H9 (cell line): ENCODE measurements around the gene EYA4. TPM values are rescaled to one million over a fixed set of nuclear protein-coding genes. Genes with fewer than 3 reads are reported as not detected.

Source experiments
- DNase-seq: peaks from one replicate; pipeline ENCODE4 v3.0.0-alpha.2; 2017
- H2AFZ ChIP-seq: one replicate; pipeline ENCODE4 v1.6.1; 2013; ENCODE audit warnings: mild to moderate bottlenecking, low read length, control low read depth, moderate library complexity
- H2AK5ac ChIP-seq: 2 replicates; pipeline ENCODE4 v1.6.1; 2013; ENCODE audit warnings: low read length, control low read depth, mixed read lengths; ENCODE audit not compliant: insufficient read length
- H2BK120ac ChIP-seq: one replicate; pipeline ENCODE4 v1.6.1; 2013; ENCODE audit warnings: low read depth, mild to moderate bottlenecking, low read length, control low read depth, inconsistent platforms; ENCODE audit not compliant: poor library complexity, severe bottlenecking
- H2BK12ac ChIP-seq: 2 replicates; pipeline ENCODE4 v1.6.1; 2013; ENCODE audit warnings: low read length, control low read depth, mixed read lengths, low read depth; ENCODE audit not compliant: insufficient read length
- H2BK15ac ChIP-seq: 2 replicates; pipeline ENCODE4 v1.6.1; 2013; ENCODE audit warnings: low read depth, low read length, control low read depth
- H2BK20ac ChIP-seq: one replicate; pipeline ENCODE4 v1.6.1; 2013; ENCODE audit warnings: low read depth, mild to moderate bottlenecking, low read length, control low read depth, inconsistent platforms; ENCODE audit not compliant: poor library complexity, severe bottlenecking
- H2BK5ac ChIP-seq: 2 replicates; pipeline ENCODE4 v1.6.1; 2013; ENCODE audit warnings: low read length, control low read depth, mixed read lengths; ENCODE audit not compliant: insufficient read length
- H3K14ac ChIP-seq: 2 replicates; pipeline ENCODE4 v1.6.1; 2013; ENCODE audit warnings: low read length, control low read depth; ENCODE audit not compliant: insufficient read depth
- H3K18ac ChIP-seq: 2 replicates; pipeline ENCODE4 v1.6.1; 2013; ENCODE audit warnings: low read depth, mild to moderate bottlenecking, mixed read lengths, low read length, control low read depth; ENCODE audit not compliant: insufficient read length
- H3K23ac ChIP-seq: 2 replicates; pipeline ENCODE4 v1.6.1; 2013; ENCODE audit warnings: low read length, control low read depth, mixed read lengths, low read depth; ENCODE audit not compliant: insufficient read length
- H3K23me2 ChIP-seq: 2 replicates; pipeline ENCODE4 v1.6.1; 2013; ENCODE audit warnings: low read depth, mild to moderate bottlenecking, mixed read lengths, low read length, control low read depth; ENCODE audit not compliant: insufficient read length, poor library complexity, severe bottlenecking
- H3K27ac ChIP-seq: 2 replicates; pipeline ENCODE4 v1.5.1; 2013; ENCODE audit warnings: low read length, control low read depth, mixed read lengths, low read depth; ENCODE audit not compliant: insufficient read length
- H3K27me3 ChIP-seq: 2 replicates; pipeline ENCODE4 v1.6.1; 2013; ENCODE audit warnings: low read length, control low read depth, inconsistent platforms; ENCODE audit not compliant: insufficient read depth
- H3K4ac ChIP-seq: 2 replicates; pipeline ENCODE4 v1.6.1; 2013; ENCODE audit warnings: low read depth, mild to moderate bottlenecking, control low read depth, inconsistent platforms, low read length, moderate library complexity
- H3K4me1 ChIP-seq: 2 replicates; pipeline ENCODE4 v1.6.1; 2013; ENCODE audit warnings: low read length, control low read depth, inconsistent platforms; ENCODE audit not compliant: insufficient read depth
- H3K4me2 ChIP-seq: 2 replicates; pipeline ENCODE4 v1.6.1; 2013; ENCODE audit warnings: low read length, control low read depth, mixed read lengths; ENCODE audit not compliant: insufficient read length, insufficient read depth
- H3K56ac ChIP-seq: 2 replicates; pipeline ENCODE4 v1.6.1; 2013; ENCODE audit warnings: low read depth, mild to moderate bottlenecking, mixed read lengths, low read length, control low read depth; ENCODE audit not compliant: insufficient read length
- H3K79me1 ChIP-seq: 2 replicates; pipeline ENCODE4 v1.6.1; 2013; ENCODE audit warnings: low read depth, mild to moderate bottlenecking, moderate library complexity, low read length, control low read depth, inconsistent platforms; ENCODE audit not compliant: insufficient read depth, poor library complexity, severe bottlenecking
- H3K79me2 ChIP-seq: 2 replicates; pipeline ENCODE4 v1.6.1; 2013; ENCODE audit warnings: low read length, control low read depth, inconsistent platforms; ENCODE audit not compliant: insufficient read depth
- H3K9ac ChIP-seq: 2 replicates; pipeline ENCODE4 v1.6.1; 2013; ENCODE audit warnings: low read length, control low read depth, mixed read lengths; ENCODE audit not compliant: insufficient read length; ENCODE audit errors: extremely low read depth
- H3K9me3 ChIP-seq: one replicate; pipeline ENCODE4 v1.6.1; 2013; ENCODE audit warnings: low read depth, low read length, inconsistent platforms; ENCODE audit not compliant: control insufficient read depth
- H3T11ph ChIP-seq: one replicate; pipeline ENCODE4 v1.6.1; 2013; ENCODE audit warnings: mild to moderate bottlenecking, low read length, control low read depth, inconsistent platforms
- H4K20me1 ChIP-seq: one replicate; pipeline ENCODE4 v1.6.1; 2013; ENCODE audit not compliant: control insufficient read depth, insufficient read length, insufficient read depth
- H4K5ac ChIP-seq: 2 replicates; pipeline ENCODE4 v1.6.1; 2013; ENCODE audit warnings: low read depth, mild to moderate bottlenecking, mixed read lengths, low read length, control low read depth; ENCODE audit not compliant: insufficient read length
- H4K8ac ChIP-seq: replicated peaks from 2 replicates; pipeline ENCODE4 v1.6.1; 2013; ENCODE audit warnings: low read length, control low read depth, mixed read lengths, low read depth; ENCODE audit not compliant: insufficient read length
- H4K91ac ChIP-seq: 2 replicates; pipeline ENCODE4 v1.6.1; 2013; ENCODE audit warnings: low read depth, mild to moderate bottlenecking, moderate library complexity, mixed read lengths, low read length, control low read depth; ENCODE audit not compliant: insufficient read length
- H3K27ac Mint-ChIP-seq, 3 experiments: 2 replicates in 2 of 3; 3 replicates in 1 of 3; pipeline ENCODE4 v1.8.0; 2020 to 2021; ENCODE audit warnings: mixed read lengths in 3 of 3, mild to moderate bottlenecking in 1 of 3, moderate library complexity in 1 of 3
- H3K27me3 Mint-ChIP-seq: 2 replicates; pipeline ENCODE4 v1.8.0; 2021; ENCODE audit warnings: low read depth, mild to moderate bottlenecking, moderate library complexity, mixed read lengths
- H3K36me3 Mint-ChIP-seq, 3 experiments: 2 replicates in 2 of 3; 3 replicates in 1 of 3; pipeline ENCODE4 v1.8.0; 2020 to 2021; ENCODE audit warnings: low read depth in 3 of 3, mixed read lengths in 3 of 3; ENCODE audit not compliant: insufficient read depth in 1 of 3
- H3K4me1 Mint-ChIP-seq, 2 experiments: 2 replicates each; pipeline ENCODE4 v1.8.0; 2020; ENCODE audit warnings: mixed read lengths in 2 of 2
- H3K4me3 Mint-ChIP-seq, 2 experiments: 2 replicates in 1 of 2; 3 replicates in 1 of 2; pipeline ENCODE4 v1.8.0; 2020 to 2021; ENCODE audit warnings: mild to moderate bottlenecking in 2 of 2, mixed read lengths in 2 of 2, moderate library complexity in 1 of 2
- H3K9me3 Mint-ChIP-seq, 2 experiments: 2 replicates in 1 of 2; 3 replicates in 1 of 2; pipeline ENCODE4 v1.8.0; 2020; ENCODE audit warnings: mild to moderate bottlenecking in 2 of 2, mixed read lengths in 2 of 2, moderate library complexity in 1 of 2
- CTCF ChIP-seq: fragments of 200-600 bp; sonication (generic); conservative IDR thresholded peaks from 3 replicates; pipeline ENCODE4 v1.8.0; 2021; ENCODE audit warnings: antibody characterized with exemption, mild to moderate bottlenecking
- WGBS: extraction: QIAGEN DNeasy Blood & Tissue Kit; methylation state at CpG from one replicate; pipeline ENCODE4 v1.1.7; 2013; ENCODE audit warnings: missing lambda C conversion rate, low lambda C conversion rate, mixed read lengths; ENCODE audit not compliant: insufficient read length; ENCODE audit errors: extremely low coverage; 5-methylcytosine and 5-hydroxymethylcytosine counted together
- total RNA-seq: library from RNA; stranded (reverse); gene quantifications from 2 replicates; pipeline ENCODE4 v1.2.1, GENCODE V29; 2021

EYA4 gene
- total RNA-seq, 1 experiment from 2014 or later, result 0.26 TPM

GRCh38 chr6:133314947-133315346 lies 73.8 kb downstream of the EYA4 start:
- peaks cover 20 to 22% of the 10 kb centered on the region in 2 experiments for H3K4me1 Mint-ChIP-seq
- Histone ChIP-seq H2BK5ac (no peak overlapping the region), H3T11ph (no peak overlapping the region), H4K8ac (no peak overlapping the region), H2BK120ac (no peak overlapping the region), H3K79me1 (no peaks in the 10 kb centered on the region), H3K79me2 (no peaks in the 10 kb centered on the region), H4K20me1 (no peaks in the 10 kb centered on the region), H3K56ac (no peak overlapping the region), H4K91ac (no peak overlapping the region), H3K14ac (no peak overlapping the region), H3K4me1 (no peaks in the 10 kb centered on the region; the same call in 1 of the 2 replicates), H3K9me3 (no peaks in the 10 kb centered on the region), H3K27me3 (no peaks in the 10 kb centered on the region), H3K4me2 (no peak overlapping the region), H3K9ac (no peak overlapping the region), H4K5ac (no peak overlapping the region), H2AFZ (no peak overlapping the region), H3K4ac (no peak overlapping the region), H2AK5ac (no peak overlapping the region), H3K27ac (no peak overlapping the region), H3K23me2 (no peaks in the 10 kb centered on the region), H3K23ac (no peak overlapping the region), H2BK15ac (no peak overlapping the region), H3K18ac (no peak overlapping the region), H2BK20ac (no peak overlapping the region), H2BK12ac (no peak overlapping the region)
- no peak for TF ChIP-seq CTCF
- H3K9me3 Mint-ChIP-seq, result no peaks in the 10 kb centered on the region; a peak in 1 of 5 replicates
- H3K27ac Mint-ChIP-seq, result no peak overlapping the region
- H3K4me3 Mint-ChIP-seq, result no peak overlapping the region
- DNase-seq, result no peak
- no peaks in the 10 kb centered on the region for H3K36me3 Mint-ChIP-seq
- no CpG with 5 or more reads among the region's 4 CpGs for WGBS
- no peaks in the 10 kb centered on the region for H3K27me3 Mint-ChIP-seq
